CD14-positive monocyte (primary cell): ENCODE measurements around the gene EHF. TPM values are rescaled to one million over a fixed set of nuclear protein-coding genes. Genes with fewer than 3 reads are reported as not detected.

Source experiments
- DNase-seq, 3 donors: peaks; one replicate each; pipeline ENCODE4 v3.0.0-alpha.2; 2011 to 2022
- H2AFZ ChIP-seq: 2 replicates; pipeline ENCODE4 v1.6.0; 2012; ENCODE audit warnings: mild to moderate bottlenecking, low read depth, low read length, inconsistent platforms; ENCODE audit not compliant: insufficient read depth, poor library complexity, severe bottlenecking
- H3K27ac ChIP-seq, 2 donors: 1 replicate in 1 of 2; 2 replicates in 1 of 2; pipeline ENCODE4 v1.5.1; 2012 to 2013; ENCODE audit warnings: low read length in 2 of 2, control low read depth in 1 of 2, inconsistent platforms in 1 of 2, low read depth in 1 of 2, mild to moderate bottlenecking in 1 of 2
- H3K27me3 ChIP-seq, 2 donors: one replicate each; pipeline versions ENCODE4 v1.6.0 to v1.6.1; 2011 to 2013; ENCODE audit warnings: low read length in 2 of 2; ENCODE audit not compliant: control insufficient read depth in 2 of 2, insufficient read depth in 2 of 2
- H3K36me3 ChIP-seq, 2 donors: replicated peaks in 1 of 2; 1 replicate in 1 of 2; 2 replicates in 1 of 2; pipeline versions ENCODE4 v1.5.1 to v1.6.1; 2012 to 2013; ENCODE audit warnings: low read length in 2 of 2, control low read depth in 1 of 2, inconsistent platforms in 1 of 2, mild to moderate bottlenecking in 1 of 2; ENCODE audit not compliant: insufficient read depth in 2 of 2, control insufficient read depth in 1 of 2
- H3K4me1 ChIP-seq, 2 donors: 1 replicate in 1 of 2; 2 replicates in 1 of 2; pipeline versions ENCODE4 v1.5.1 to v1.6.1; 2012 to 2013; ENCODE audit warnings: low read length in 2 of 2, control low read depth in 1 of 2, inconsistent platforms in 1 of 2, mild to moderate bottlenecking in 1 of 2, moderate library complexity in 1 of 2; ENCODE audit not compliant: insufficient read depth in 2 of 2, control insufficient read depth in 1 of 2
- H3K4me2 ChIP-seq: replicated peaks from 2 replicates; pipeline ENCODE3; 2012; ENCODE audit warnings: low read length, moderate library complexity, mild to moderate bottlenecking; ENCODE audit not compliant: poor library complexity, severe bottlenecking; ENCODE audit errors: extremely low read depth
- H3K4me3 ChIP-seq, 3 experiments: fragments of 200-600 bp in 1 of 3; sonication (generic) in 1 of 3; replicated peaks in 1 of 3; 1 replicate in 2 of 3; 2 replicates in 1 of 3; pipeline ENCODE4 v1.5.1; 2011 to 2013; ENCODE audit warnings: low read length in 3 of 3, mild to moderate bottlenecking in 3 of 3, control low read depth in 2 of 3, low read depth in 2 of 3, inconsistent platforms in 1 of 3, moderate library complexity in 1 of 3
- H3K79me2 ChIP-seq: 2 replicates; pipeline ENCODE4 v1.6.0; 2012; ENCODE audit warnings: mild to moderate bottlenecking, control low read depth, inconsistent platforms, low read length, moderate library complexity; ENCODE audit not compliant: insufficient read depth
- H3K9ac ChIP-seq: 2 replicates; pipeline ENCODE4 v1.6.0; 2017; ENCODE audit warnings: low read length, mild to moderate bottlenecking; ENCODE audit not compliant: insufficient read depth, poor library complexity, severe bottlenecking
- H3K9me3 ChIP-seq, 2 donors: replicated peaks in 1 of 2; 1 replicate in 1 of 2; 2 replicates in 1 of 2; pipeline versions ENCODE4 v1.5.1 to v1.6.1; 2012 to 2013; ENCODE audit warnings: low read length in 2 of 2, control low read depth in 1 of 2; ENCODE audit not compliant: control insufficient read depth in 1 of 2, insufficient read depth in 1 of 2
- H4K20me1 ChIP-seq: 2 replicates; pipeline ENCODE4 v1.6.0; 2012; ENCODE audit warnings: mild to moderate bottlenecking, low read length, control low read depth, moderate library complexity; ENCODE audit not compliant: insufficient read depth
- H3K27ac Mint-ChIP-seq, 7 donors: one replicate each; pipeline ENCODE4 v1.8.0; 2020; ENCODE audit warnings: mild to moderate bottlenecking in 7 of 7, mixed read lengths in 7 of 7, moderate library complexity in 6 of 7, inconsistent platforms in 2 of 7
- H3K27me3 Mint-ChIP-seq, 3 donors: one replicate each; pipeline ENCODE4 v1.8.0; 2021 to 2022; ENCODE audit warnings: low read depth in 3 of 3, mild to moderate bottlenecking in 3 of 3, mixed read lengths in 3 of 3, moderate library complexity in 3 of 3, inconsistent platforms in 1 of 3
- H3K36me3 Mint-ChIP-seq, 2 donors: one replicate each; pipeline ENCODE4 v1.8.0; 2020; ENCODE audit warnings: mixed read lengths in 2 of 2, inconsistent platforms in 1 of 2, mild to moderate bottlenecking in 1 of 2
- H3K4me1 Mint-ChIP-seq: one replicate; pipeline ENCODE4 v1.8.0; 2020; ENCODE audit warnings: mild to moderate bottlenecking, mixed read lengths
- H3K4me3 Mint-ChIP-seq, 2 donors: one replicate each; pipeline ENCODE4 v1.8.0; 2020; ENCODE audit warnings: mild to moderate bottlenecking in 2 of 2, mixed read lengths in 2 of 2, moderate library complexity in 1 of 2
- H3K9me3 Mint-ChIP-seq, 7 donors: one replicate each; pipeline ENCODE4 v1.8.0; 2020 to 2022; ENCODE audit warnings: mixed read lengths in 7 of 7, mild to moderate bottlenecking in 6 of 7, moderate library complexity in 6 of 7, inconsistent platforms in 2 of 7
- CTCF ChIP-seq: fragments of 200-600 bp; IDR thresholded peaks from one replicate; pipeline ENCODE4 v1.8.0; 2022; ENCODE audit warnings: antibody characterized with exemption, mild to moderate bottlenecking
- WGBS: methylation state at CpG from one replicate; pipeline ENCODE4 v1.1.5; 2013; ENCODE audit warnings: missing lambda C conversion rate; ENCODE audit not compliant: insufficient coverage; 5-methylcytosine and 5-hydroxymethylcytosine counted together
- intact Hi-C, 2 donors: fragments of 100-400 bp; cut with micrococcal nuclease; formaldehyde crosslinking; loops; one replicate each; pipeline versions ENCODE4 v1.15.0 to v1.15.1; 2023
- polyA plus RNA-seq, 3 donors: library from polyadenylated mRNA; depleted of rRNA in 1 of 3; unstranded in 2 of 3; stranded (reverse) in 1 of 3; fragments of 300-500 nt in 2 of 3; fragments of >200 nt in 1 of 3; fragmentation: Illumina TruSeq in 2 of 3; gene quantifications; 1 replicate in 2 of 3; 2 replicates in 1 of 3; pipeline ENCODE4 v1.2.3, GENCODE V29; 2012 to 2021

Gene EHF
- polyA plus RNA-seq, 3 donors = 0.17 to 0.21 TPM; not detected in 1

GRCh38 chr11:34679681-34680080, 58.8 kb downstream of the EHF start:
- whole genome bisulfite sequencing = 100% methylated on average over 1 of the region's 1 CpG
- Histone ChIP-seq H2AFZ (no peak overlapping the region), H4K20me1 (no peaks in the 10 kb centered on the region), H3K27ac (no peak overlapping the region), H3K9me3 (no peaks in the 10 kb centered on the region), H3K36me3 (no peaks in the 10 kb centered on the region), H3K4me3 (no peak overlapping the region), H3K9ac (no peak overlapping the region), H3K4me1 (no peaks in the 10 kb centered on the region), H3K79me2 (no peaks in the 10 kb centered on the region), H3K27me3 (no peaks in the 10 kb centered on the region), H3K4me2 (no peak overlapping the region)
- Mint-ChIP-seq H3K4me3 (no peak overlapping the region), H3K27me3 (peaks cover 0 to 3% (median 2%) of the 10 kb centered on the region in 3 donors), H3K9me3 (peaks cover 0 to 6% (median 2%) of the 10 kb centered on the region in 7 donors), H3K27ac (no peak overlapping the region), H3K36me3 (no peaks in the 10 kb centered on the region), H3K4me1 (no peaks in the 10 kb centered on the region)
- DNase-seq = no peak
- TF ChIP-seq CTCF = no peak
- intact Hi-C loops = no loop called here

GRCh38 chr11:34680206-34680605, 59.3 kb downstream of the EHF start:
- intact Hi-C loops = no loop called here

More at GRCh38 chr11:34680206-34680605, 59.3 kb downstream of the EHF start:
- Mint-ChIP-seq H3K4me1 (no peaks in the 10 kb centered on the region), H3K9me3 (peaks cover 0 to 6% (median 2%) of the 10 kb centered on the region in 7 donors), H3K36me3 (no peaks in the 10 kb centered on the region), H3K4me3 (no peak overlapping the region), H3K27me3 (peaks cover 0 to 3% (median 2%) of the 10 kb centered on the region in 3 donors), H3K27ac (no peak overlapping the region)
- H3K4me3 ChIP-seq = no peak overlapping the region
- no peaks in the 10 kb centered on the region for H3K9me3 ChIP-seq
- no peaks in the 10 kb centered on the region for H3K4me1 ChIP-seq
- H3K36me3 ChIP-seq = no peaks in the 10 kb centered on the region
- no peaks in the 10 kb centered on the region for H4K20me1 ChIP-seq
- H3K79me2 ChIP-seq = no peaks in the 10 kb centered on the region
- H3K4me2 ChIP-seq = no peak overlapping the region
- no peak overlapping the region for H2AFZ ChIP-seq
- no peak for TF ChIP-seq CTCF
- no CpG with 5 or more reads among the region's 1 CpG for WGBS
- no peak for DNase-seq
- no peak overlapping the region for H3K27ac ChIP-seq
- H3K27me3 ChIP-seq = no peaks in the 10 kb centered on the region
- H3K9ac ChIP-seq = no peak overlapping the region
